NCI-H446 (cell line): ENCODE measurements around the gene GOLGA6C.
A peak's percentile ranks its signal among the peaks of the same experiment; 100 is the strongest.
"Not testable (repeated sequence)": the region's sequence is repeated elsewhere in the genome, so short reads cannot be mapped to it uniquely, and the experiment has no call there.

Experiments
- DNase-seq, 2 experiments: peaks; one replicate each; lab custom pipeline; 2025; lab: John Stamatoyannopoulos, UW

Gene GOLGA6C

GRCh38 chr15:75258620-75259343 is 648 bp downstream of the GOLGA6C start:
- not testable (repeated sequence) for DNase-seq

GRCh38 chr15:75259873-75260272 is 1.7 kb downstream of the GOLGA6C start:
- not testable (repeated sequence) for DNase-seq

GRCh38 chr15:75273751-75274359 is 15.7 kb downstream of the GOLGA6C start:
- not testable (repeated sequence) for DNase-seq

- not testable (repeated sequence) for DNase-seq
These were observed 16.5 kb downstream of the GOLGA6C start for GRCh38 chr15:75274509-75275107.

- DNase-seq = not testable (repeated sequence)
These were observed 17.5 kb downstream of the GOLGA6C start for GRCh38 chr15:75275617-75276016.

GRCh38 chr15:75278497-75278896 is 20.4 kb downstream of the GOLGA6C start:
- DNase-seq = not testable (repeated sequence)

GRCh38 chr15:75282572-75282971 is 24.4 kb downstream of the GOLGA6C start, which contains the start of gene GOLGA6D:
Gene GOLGA6D, plus strand, starts transcription at chr15:75282835. Its CDS starts 41 bp downstream, at chr15:75282876.
- not testable (repeated sequence) for DNase-seq

- not testable (repeated sequence) for DNase-seq
These were observed 26.0 kb downstream of the GOLGA6C start for GRCh38 chr15:75284152-75284551.

GRCh38 chr15:75293660-75294059 is 35.5 kb downstream of the GOLGA6C start:
- not testable (repeated sequence) for DNase-seq

- not testable (repeated sequence) for DNase-seq
These were observed 40.6 kb downstream of the GOLGA6C start for GRCh38 chr15:75298541-75299310.

- DNase-seq = not testable (repeated sequence)
These were observed 41.2 kb downstream of the GOLGA6C start for GRCh38 chr15:75299311-75299688.

- DNase-seq = not testable (repeated sequence)
These were observed 41.9 kb downstream of the GOLGA6C start for GRCh38 chr15:75300026-75300425.

GRCh38 chr15:75302318-75302717 is 44.2 kb downstream of the GOLGA6C start:
- no peak for DNase-seq

- DNase-seq = not testable (repeated sequence)
These were observed 44.6 kb downstream of the GOLGA6C start for GRCh38 chr15:75302753-75303152.

- DNase-seq = no peak
These were observed 48.1 kb downstream of the GOLGA6C start for GRCh38 chr15:75306188-75306587.

- DNase-seq = peak in 1 of 2 experiments; percentile 33
These were observed 49.8 kb downstream of the GOLGA6C start for GRCh38 chr15:75307778-75308390.

GRCh38 chr15:75309711-75310110 is 51.6 kb downstream of the GOLGA6C start:
- DNase-seq = no peak

GRCh38 chr15:75312548-75312947 is 54.4 kb downstream of the GOLGA6C start:
- not testable (repeated sequence) for DNase-seq

- DNase-seq = no peak
These were observed 55.1 kb downstream of the GOLGA6C start for GRCh38 chr15:75313116-75313845.

GRCh38 chr15:75314552-75315290 is 56.6 kb downstream of the GOLGA6C start:
- no peak for DNase-seq
